PC-3 (cell line): Measurements from ENCODE around the gene ANKRD60.

Experiments used
- EZH2 ChIP-seq: fragments of 300-600 bp; sonication (generic); IDR thresholded peaks from one replicate; pipeline ENCODE4 v1.6.1; 2017; ENCODE audit warnings: antibody characterized with exemption, mild to moderate bottlenecking, low read length; ENCODE audit not compliant: unreplicated experiment
- EZH2phosphoT487 ChIP-seq: fragments of 300-600 bp; sonication (generic); IDR thresholded peaks from 2 replicates; pipeline ENCODE4 v1.6.1; 2018; ENCODE audit warnings: mild to moderate bottlenecking, antibody characterized with exemption, low read length, borderline replicate concordance
- TF ChIP-seq, protein P1 (sequence below): fragments of 300-600 bp; sonication (generic); conservative IDR thresholded peaks from 2 replicates; pipeline ENCODE4 v1.5.1; 2017; ENCODE audit warnings: antibody characterized with exemption, low read depth, mild to moderate bottlenecking, low read length

DNA sequence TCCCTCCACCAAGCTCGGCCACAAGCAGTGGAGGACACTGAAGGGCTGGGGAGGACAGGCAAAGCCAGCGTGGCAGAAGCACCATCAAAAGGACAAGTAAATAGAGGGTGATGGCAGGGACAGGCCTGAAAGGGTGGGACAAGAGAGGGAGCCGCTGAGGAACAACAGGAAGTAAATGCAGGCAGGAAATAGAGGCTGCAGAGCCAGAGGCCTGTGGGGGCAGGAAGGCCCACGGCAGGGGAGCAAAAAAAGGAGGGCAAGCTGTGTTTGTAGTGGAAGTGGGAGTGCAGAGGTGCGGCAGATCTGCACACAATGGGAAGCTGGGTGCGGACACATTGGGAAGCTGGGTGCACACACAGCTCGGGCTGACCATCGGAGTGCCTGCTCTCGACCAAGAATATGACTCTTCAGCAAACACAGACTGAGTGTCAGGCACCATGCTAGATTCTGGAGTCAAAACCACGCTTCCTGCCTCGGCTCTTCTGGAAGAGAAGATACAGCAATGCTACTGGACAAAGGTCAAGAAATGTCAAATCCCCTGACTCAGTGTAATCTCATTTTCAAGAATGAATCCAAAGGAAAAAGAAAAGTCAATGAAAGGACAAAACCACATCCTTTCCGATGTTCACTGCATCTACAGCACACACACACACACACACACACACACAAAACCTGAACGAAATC lies 40.6 kb upstream of the ANKRD60 start:
- TF ChIP-seq, protein P1, sequence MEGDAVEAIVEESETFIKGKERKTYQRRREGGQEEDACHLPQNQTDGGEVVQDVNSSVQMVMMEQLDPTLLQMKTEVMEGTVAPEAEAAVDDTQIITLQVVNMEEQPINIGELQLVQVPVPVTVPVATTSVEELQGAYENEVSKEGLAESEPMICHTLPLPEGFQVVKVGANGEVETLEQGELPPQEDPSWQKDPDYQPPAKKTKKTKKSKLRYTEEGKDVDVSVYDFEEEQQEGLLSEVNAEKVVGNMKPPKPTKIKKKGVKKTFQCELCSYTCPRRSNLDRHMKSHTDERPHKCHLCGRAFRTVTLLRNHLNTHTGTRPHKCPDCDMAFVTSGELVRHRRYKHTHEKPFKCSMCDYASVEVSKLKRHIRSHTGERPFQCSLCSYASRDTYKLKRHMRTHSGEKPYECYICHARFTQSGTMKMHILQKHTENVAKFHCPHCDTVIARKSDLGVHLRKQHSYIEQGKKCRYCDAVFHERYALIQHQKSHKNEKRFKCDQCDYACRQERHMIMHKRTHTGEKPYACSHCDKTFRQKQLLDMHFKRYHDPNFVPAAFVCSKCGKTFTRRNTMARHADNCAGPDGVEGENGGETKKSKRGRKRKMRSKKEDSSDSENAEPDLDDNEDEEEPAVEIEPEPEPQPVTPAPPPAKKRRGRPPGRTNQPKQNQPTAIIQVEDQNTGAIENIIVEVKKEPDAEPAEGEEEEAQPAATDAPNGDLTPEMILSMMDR: no peak
- TF ChIP-seq EZH2 (no peak), EZH2phosphoT487 (no peak)
